ENCODE results near the gene OR2T29.
"Not testable (repeated sequence)": the region's sequence is repeated elsewhere in the genome, so short reads cannot be mapped to it uniquely, and the experiment has no call there.

Gene OR2T29

DNA sequence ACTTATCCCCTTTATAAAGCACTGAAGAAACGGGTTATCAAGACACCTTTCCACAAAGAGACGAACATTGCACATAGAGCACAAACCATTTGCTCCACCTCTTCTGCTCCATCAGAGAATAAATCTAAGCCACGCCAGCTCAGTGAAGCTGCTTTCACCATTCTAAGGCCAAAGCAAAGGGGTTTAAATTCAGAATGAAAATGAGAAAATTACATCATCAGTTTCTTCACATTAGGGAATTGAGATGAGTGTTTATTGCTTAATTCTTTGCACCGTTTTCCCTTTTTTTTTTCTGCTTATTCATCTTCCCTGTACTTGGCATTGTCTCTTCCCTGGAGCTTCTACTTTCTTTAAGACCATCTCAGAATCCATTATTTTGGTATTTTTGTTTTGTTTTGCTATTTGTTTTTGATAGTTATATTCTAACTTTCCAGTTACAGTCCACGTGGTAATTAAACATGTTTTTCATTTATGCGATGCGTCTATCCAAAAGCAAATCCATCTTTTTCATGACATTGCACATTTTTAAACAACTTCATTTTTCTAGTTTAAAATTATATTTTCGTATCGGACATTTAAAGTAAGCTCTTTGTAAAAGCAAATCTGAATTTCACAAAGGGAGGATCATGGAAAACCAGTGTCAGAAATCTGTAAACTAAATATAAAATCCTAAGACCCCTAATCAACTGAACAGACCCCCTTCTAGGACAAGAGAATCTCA, 13.8 kb upstream of the OR2T29 start:
- Histone ChIP-seq H3K4me1 (ENCODE audit: control insufficient read depth, insufficient read depth, low read length, poor library complexity, severe bottlenecking) (no peaks in the 10 kb centered on the region), H3K27ac (ENCODE audit: low read depth, low read length, severe bottlenecking) (no peak overlapping the region), H3K4me3 (ENCODE audit: extremely low read depth, insufficient read depth, low read length, poor library complexity, severe bottlenecking) (no peak overlapping the region), H3K9me3 (ENCODE audit: control insufficient read depth, low read length) (peaks cover 14% of the 10 kb centered on the region), H3K36me3 (ENCODE audit: control insufficient read depth, insufficient read depth, low read length) (no peaks in the 10 kb centered on the region)
- 70 to 82% methylated on average over 3 of the region's 9 CpGs for WGBS, 2 experiments (ENCODE audit: insufficient coverage in 2 of 2)

DNA sequence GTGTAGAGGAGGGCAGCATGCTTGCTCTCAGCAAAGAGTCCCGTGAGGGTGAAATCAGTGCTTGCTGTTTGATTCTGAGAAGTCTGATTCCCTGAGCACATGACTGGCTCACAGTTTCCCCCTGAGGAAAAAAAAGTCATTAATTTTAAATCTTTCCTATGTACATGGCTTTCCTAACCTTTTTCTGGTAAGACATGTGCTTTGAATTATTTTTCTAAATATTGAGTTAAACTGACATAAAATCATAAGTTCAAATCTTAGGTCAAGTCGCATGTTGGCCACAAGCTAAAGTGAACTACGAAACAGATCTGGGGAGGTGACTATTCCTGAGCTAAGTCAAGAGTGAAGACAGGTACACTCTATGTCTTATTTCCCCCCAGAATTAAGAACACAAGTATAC, 12.1 kb upstream of the OR2T29 start, which contains the start of gene OR2T34:
TSS of gene OR2T34 (minus strand) at position 101 of the 400 bp plus-strand sequence. CDS start at position 101, 0 bp downstream.
- H3K27ac ChIP-seq (ENCODE audit: low read depth, low read length, severe bottlenecking); H3K4me1 ChIP-seq (ENCODE audit: control insufficient read depth, insufficient read depth, low read length, poor library complexity, severe bottlenecking); H3K4me3 ChIP-seq (ENCODE audit: extremely low read depth, insufficient read depth, low read length, poor library complexity, severe bottlenecking); H3K36me3 ChIP-seq (ENCODE audit: control insufficient read depth, insufficient read depth, low read length): not testable (repeated sequence)
- WGBS, 2 experiments (ENCODE audit: insufficient coverage in 2 of 2): 100% methylated on average over 1 of the region's 3 CpGs; no CpG with 5 or more reads in 1 of the 2 experiments
- peaks cover 11% of the 10 kb centered on the region for H3K9me3 ChIP-seq (ENCODE audit: control insufficient read depth, low read length)

DNA sequence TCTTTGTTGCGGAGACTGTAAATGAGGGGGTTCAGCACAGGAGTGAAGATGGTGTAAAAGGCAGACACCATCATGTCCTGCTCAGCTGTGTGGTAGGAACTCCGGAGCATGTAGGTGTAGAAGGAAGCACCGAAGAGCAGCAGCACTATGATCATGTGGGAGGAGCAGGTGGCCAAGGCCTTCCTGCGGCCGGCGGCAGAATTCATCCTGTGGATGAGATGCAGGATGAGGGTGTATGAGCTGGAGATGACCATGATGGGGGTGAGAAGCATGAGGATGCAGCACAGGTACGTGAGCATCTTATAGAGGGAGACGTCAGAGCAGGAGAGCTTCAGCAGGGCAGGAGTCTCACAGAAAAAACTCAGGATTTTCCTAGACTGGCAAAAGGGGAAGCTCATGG, 11.3 kb upstream of the OR2T29 start:
- H3K27ac ChIP-seq (ENCODE audit: low read depth, low read length, severe bottlenecking); H3K4me3 ChIP-seq (ENCODE audit: extremely low read depth, insufficient read depth, low read length, poor library complexity, severe bottlenecking); H3K9me3 ChIP-seq (ENCODE audit: control insufficient read depth, low read length); H3K36me3 ChIP-seq (ENCODE audit: control insufficient read depth, insufficient read depth, low read length); H3K4me1 ChIP-seq (ENCODE audit: control insufficient read depth, insufficient read depth, low read length, poor library complexity, severe bottlenecking): not testable (repeated sequence)
- WGBS, 2 experiments (ENCODE audit: insufficient coverage in 2 of 2): 29% methylated on average over 1 of the region's 8 CpGs; no CpG with 5 or more reads in 1 of the 2 experiments

DNA sequence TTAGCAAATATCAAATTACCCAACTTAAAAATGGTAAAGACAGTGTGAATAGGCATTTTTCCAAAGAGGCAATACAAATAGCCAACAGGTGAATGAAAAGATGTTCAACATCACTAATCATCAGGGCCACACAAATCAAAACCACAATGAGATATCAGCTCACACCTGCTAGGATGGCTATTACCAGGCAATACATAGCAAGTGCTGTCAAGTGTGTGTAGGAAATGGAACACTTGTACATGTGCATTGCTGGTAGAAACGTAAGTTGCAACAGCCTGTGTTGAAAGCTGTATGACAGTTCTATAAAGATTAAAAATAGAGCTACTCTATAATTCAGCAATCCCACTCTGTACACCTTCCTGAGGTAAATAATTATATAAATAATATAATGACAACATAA, 9.5 kb upstream of the OR2T29 start:
- H3K4me3 ChIP-seq (ENCODE audit: extremely low read depth, insufficient read depth, low read length, poor library complexity, severe bottlenecking); H3K27ac ChIP-seq (ENCODE audit: low read depth, low read length, severe bottlenecking); H3K36me3 ChIP-seq (ENCODE audit: control insufficient read depth, insufficient read depth, low read length); H3K4me1 ChIP-seq (ENCODE audit: control insufficient read depth, insufficient read depth, low read length, poor library complexity, severe bottlenecking); H3K9me3 ChIP-seq (ENCODE audit: control insufficient read depth, low read length): not testable (repeated sequence)
- WGBS, 2 experiments (ENCODE audit: insufficient coverage in 2 of 2): no CpG with 5 or more reads among the region's 1 CpG

DNA sequence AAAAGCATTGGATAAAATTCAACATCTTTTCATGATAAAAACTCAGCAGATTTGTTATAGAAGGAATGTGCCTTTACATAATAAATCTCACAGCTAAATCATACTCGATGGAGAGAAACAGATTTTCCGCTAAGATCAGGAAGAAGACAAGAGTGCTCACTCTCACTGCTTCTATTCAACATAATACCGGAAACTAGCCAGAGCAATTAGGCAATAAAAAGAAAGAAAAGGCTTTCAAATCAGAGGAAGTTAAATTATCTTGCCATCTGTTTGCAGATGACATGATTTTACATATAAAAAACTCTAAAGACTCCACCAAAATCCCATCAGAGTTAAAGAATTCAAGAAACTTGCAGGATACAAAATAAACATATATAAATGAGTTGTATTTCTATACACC, 8.2 kb upstream of the OR2T29 start:
- WGBS, 2 experiments (ENCODE audit: insufficient coverage in 2 of 2): no CpG with 5 or more reads among the region's 3 CpGs
- H3K36me3 ChIP-seq (ENCODE audit: control insufficient read depth, insufficient read depth, low read length); H3K27ac ChIP-seq (ENCODE audit: low read depth, low read length, severe bottlenecking); H3K4me1 ChIP-seq (ENCODE audit: control insufficient read depth, insufficient read depth, low read length, poor library complexity, severe bottlenecking); H3K9me3 ChIP-seq (ENCODE audit: control insufficient read depth, low read length); H3K4me3 ChIP-seq (ENCODE audit: extremely low read depth, insufficient read depth, low read length, poor library complexity, severe bottlenecking): not testable (repeated sequence)

DNA sequence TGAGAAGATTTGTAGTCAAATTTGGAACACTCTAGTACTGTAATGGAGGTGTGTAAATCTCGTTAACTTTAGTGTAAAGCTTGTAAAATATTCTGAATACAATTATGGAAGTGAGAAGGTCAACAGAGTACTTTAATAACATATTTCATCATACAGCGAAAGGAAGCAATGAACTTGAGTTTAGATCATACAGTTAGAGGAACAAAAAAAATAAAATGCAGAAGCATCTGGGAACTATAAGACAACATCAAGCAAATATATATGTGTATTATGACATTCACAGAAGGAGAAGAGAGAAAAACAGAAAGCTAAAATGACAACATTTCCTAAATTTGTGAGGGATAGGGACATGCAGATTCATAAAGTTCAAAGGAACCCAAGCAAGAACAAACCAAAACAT, 6.5 kb upstream of the OR2T29 start:
- not testable (repeated sequence) for H3K4me1 ChIP-seq (ENCODE audit: control insufficient read depth, insufficient read depth, low read length, poor library complexity, severe bottlenecking); H3K27ac ChIP-seq (ENCODE audit: low read depth, low read length, severe bottlenecking); H3K9me3 ChIP-seq (ENCODE audit: control insufficient read depth, low read length); H3K4me3 ChIP-seq (ENCODE audit: extremely low read depth, insufficient read depth, low read length, poor library complexity, severe bottlenecking); H3K36me3 ChIP-seq (ENCODE audit: control insufficient read depth, insufficient read depth, low read length)
- no CpG with 5 or more reads among the region's 2 CpGs for WGBS, 2 experiments (ENCODE audit: insufficient coverage in 2 of 2)

DNA sequence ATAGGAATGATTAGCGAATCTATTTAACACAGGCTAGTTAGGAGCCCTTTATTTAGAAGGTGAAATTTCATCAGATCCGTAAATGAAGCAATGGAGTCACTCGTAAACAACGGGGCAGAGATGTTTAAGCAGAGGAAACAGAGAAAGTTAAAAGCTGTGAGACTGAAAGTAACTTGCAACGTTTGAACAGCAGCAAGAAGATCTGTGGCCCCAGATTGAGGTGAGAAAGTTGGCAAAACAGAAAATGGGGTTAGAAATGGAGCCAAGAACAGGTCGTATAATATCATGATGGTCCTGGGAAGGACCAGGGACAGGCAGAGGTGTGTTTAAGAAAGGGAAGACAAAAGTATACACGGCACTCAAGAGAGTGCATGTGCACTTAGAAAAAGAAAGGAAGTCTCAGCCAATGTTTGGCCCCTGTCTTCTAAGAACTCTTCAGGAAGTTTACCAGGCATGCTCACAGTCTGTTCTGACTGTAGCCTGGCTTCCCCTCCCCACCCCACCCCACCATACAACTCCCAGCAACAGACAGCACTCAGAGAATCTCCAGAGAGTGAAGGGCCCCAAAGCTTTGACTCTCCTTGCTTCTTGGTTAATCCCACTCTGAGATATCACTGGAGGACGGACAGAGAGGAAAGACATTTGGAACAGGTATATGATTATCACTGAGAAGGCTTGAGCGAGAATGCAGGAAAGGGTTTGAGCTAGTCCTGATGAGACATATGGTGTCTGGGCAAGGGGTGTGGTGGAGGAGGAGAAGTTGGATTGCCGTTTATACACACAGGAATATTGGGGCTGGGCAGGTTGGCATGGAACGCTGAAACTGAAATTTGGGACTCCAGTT, 3.2 kb upstream of the OR2T29 start:
- H3K27ac ChIP-seq (ENCODE audit: low read depth, low read length, severe bottlenecking); H3K4me3 ChIP-seq (ENCODE audit: extremely low read depth, insufficient read depth, low read length, poor library complexity, severe bottlenecking); H3K9me3 ChIP-seq (ENCODE audit: control insufficient read depth, low read length); H3K4me1 ChIP-seq (ENCODE audit: control insufficient read depth, insufficient read depth, low read length, poor library complexity, severe bottlenecking); H3K36me3 ChIP-seq (ENCODE audit: control insufficient read depth, insufficient read depth, low read length): not testable (repeated sequence)
- WGBS, 2 experiments (ENCODE audit: insufficient coverage in 2 of 2): 64 to 70% methylated on average over 3 to 7 of the region's 11 CpGs

DNA sequence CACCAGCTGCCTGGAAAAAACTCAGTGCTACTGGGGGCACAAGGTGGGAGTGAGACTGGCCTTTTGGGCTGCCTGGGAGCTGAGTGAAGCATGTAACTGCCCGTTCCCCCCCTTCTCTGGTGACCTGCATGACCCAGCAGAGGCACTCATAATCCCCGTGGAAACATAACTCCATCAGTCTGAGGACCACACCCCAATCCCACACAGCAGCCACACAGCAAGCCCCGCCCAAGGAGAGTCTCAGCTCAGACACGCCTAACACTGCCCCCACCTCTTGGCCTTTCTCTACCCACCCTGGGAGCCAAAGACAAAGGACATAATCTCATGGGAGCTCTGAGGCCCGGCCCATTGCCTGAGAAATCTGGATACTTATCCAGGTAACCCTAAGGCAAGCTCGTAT, 11.5 kb downstream of the OR2T29 start:
- WGBS, 2 experiments (ENCODE audit: insufficient coverage in 2 of 2): no CpG with 5 or more reads among the region's 6 CpGs
- not testable (repeated sequence) for H3K36me3 ChIP-seq (ENCODE audit: control insufficient read depth, insufficient read depth, low read length); H3K4me1 ChIP-seq (ENCODE audit: control insufficient read depth, insufficient read depth, low read length, poor library complexity, severe bottlenecking); H3K27ac ChIP-seq (ENCODE audit: low read depth, low read length, severe bottlenecking); H3K9me3 ChIP-seq (ENCODE audit: control insufficient read depth, low read length); H3K4me3 ChIP-seq (ENCODE audit: extremely low read depth, insufficient read depth, low read length, poor library complexity, severe bottlenecking)

DNA sequence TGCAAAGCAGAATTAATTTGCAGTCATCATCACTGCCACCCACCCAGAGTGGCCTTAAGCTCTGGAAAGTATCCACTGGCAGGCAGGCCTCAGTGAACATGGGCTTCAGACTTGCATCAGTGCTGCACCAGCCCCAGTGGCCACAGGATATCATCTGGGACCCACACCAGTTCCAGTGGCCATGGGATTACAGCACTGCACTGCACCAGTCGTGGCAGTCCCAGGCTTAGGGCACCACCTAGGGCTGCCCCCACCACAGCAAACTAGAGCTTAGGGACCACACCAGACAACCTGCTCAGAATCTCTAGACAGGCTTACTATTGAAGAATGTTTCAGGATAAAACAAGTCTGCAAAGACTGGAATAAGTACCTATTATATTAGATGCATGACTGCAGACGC, 15.2 kb downstream of the OR2T29 start:
- not testable (repeated sequence) for H3K27ac ChIP-seq (ENCODE audit: low read depth, low read length, severe bottlenecking); H3K4me1 ChIP-seq (ENCODE audit: control insufficient read depth, insufficient read depth, low read length, poor library complexity, severe bottlenecking); H3K36me3 ChIP-seq (ENCODE audit: control insufficient read depth, insufficient read depth, low read length); H3K4me3 ChIP-seq (ENCODE audit: extremely low read depth, insufficient read depth, low read length, poor library complexity, severe bottlenecking); H3K9me3 ChIP-seq (ENCODE audit: control insufficient read depth, low read length)
- no CpG with 5 or more reads among the region's 2 CpGs for WGBS, 2 experiments (ENCODE audit: insufficient coverage in 2 of 2)

DNA sequence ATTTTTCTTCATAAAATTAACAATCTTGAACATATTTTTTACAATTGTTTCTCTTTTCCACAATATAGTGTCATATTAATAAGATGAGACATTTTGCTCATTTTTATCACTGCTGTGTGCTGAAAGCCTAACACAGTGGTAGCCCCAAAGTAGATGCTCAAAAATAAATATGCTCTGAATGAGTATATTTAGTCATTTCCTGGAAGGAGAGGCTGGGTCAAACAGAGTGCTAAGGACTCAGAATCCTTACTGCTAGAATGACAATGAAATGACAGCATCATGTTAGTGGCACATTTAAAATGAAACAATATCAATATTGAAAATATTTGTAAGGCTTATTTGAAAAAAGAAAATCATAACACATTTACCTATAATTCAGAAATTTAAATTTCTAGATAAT, 25.1 kb downstream of the OR2T29 start:
- not testable (repeated sequence) for H3K36me3 ChIP-seq (ENCODE audit: control insufficient read depth, insufficient read depth, low read length); H3K4me3 ChIP-seq (ENCODE audit: extremely low read depth, insufficient read depth, low read length, poor library complexity, severe bottlenecking); H3K27ac ChIP-seq (ENCODE audit: low read depth, low read length, severe bottlenecking); H3K9me3 ChIP-seq (ENCODE audit: control insufficient read depth, low read length); H3K4me1 ChIP-seq (ENCODE audit: control insufficient read depth, insufficient read depth, low read length, poor library complexity, severe bottlenecking)

DNA sequence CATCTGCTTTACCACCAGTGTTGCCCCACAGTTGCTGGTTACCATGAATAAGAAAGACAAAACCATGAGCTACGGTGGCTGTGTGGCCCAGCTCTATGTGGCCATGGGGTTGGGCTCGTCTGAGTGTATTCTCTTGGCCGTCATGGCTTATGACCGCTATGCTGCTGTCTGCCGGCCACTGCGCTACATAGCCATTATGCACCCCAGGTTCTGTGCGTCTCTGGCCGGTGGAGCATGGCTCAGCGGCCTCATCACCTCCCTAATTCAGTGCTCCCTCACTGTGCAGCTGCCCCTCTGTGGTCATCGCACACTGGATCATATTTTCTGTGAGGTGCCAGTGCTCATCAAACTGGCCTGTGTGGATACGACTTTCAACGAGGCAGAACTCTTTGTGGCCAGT, 40.7 kb downstream of the OR2T29 start:
- H3K4me1 ChIP-seq (ENCODE audit: control insufficient read depth, insufficient read depth, low read length, poor library complexity, severe bottlenecking): no peaks in the 10 kb centered on the region
- H3K4me3 ChIP-seq (ENCODE audit: extremely low read depth, insufficient read depth, low read length, poor library complexity, severe bottlenecking): no peak overlapping the region
- 70 to 80% methylated on average over 10 to 12 of the region's 12 CpGs for WGBS, 2 experiments (ENCODE audit: insufficient coverage in 2 of 2)
- H3K27ac ChIP-seq (ENCODE audit: low read depth, low read length, severe bottlenecking): no peak overlapping the region
- no peaks in the 10 kb centered on the region for H3K36me3 ChIP-seq (ENCODE audit: control insufficient read depth, insufficient read depth, low read length)
- peaks cover 31% of the 10 kb centered on the region for H3K9me3 ChIP-seq (ENCODE audit: control insufficient read depth, low read length)
